GM10248 (cell line): ENCODE results near the gene SEMA3F.
A peak's percentile ranks its signal among the peaks of the same experiment; 100 is the strongest.

ENCODE experiments used
- CTCF ChIA-PET: fragments of 300-600 bp; sonication (Branson Sonifier 250); formaldehyde crosslinking; extraction: SDS; loops from one replicate; lab custom pipeline; 2021; ENCODE audit warnings: antibody characterized with exemption; lab: Yijun Ruan, JAX
- POLR2A ChIA-PET: fragments of 350-650 bp; sonication (Branson Sonifier 250); formaldehyde crosslinking; extraction: SDS; loops from one replicate; lab custom pipeline; 2020; ENCODE audit warnings: antibody characterized with exemption; lab: Yijun Ruan, JAX
- DNase-seq: peaks from one replicate; pipeline ENCODE4 v3.0.0; 2012; ENCODE audit errors: extremely low spot score
- CTCF ChIP-seq: IDR thresholded peaks from 2 replicates; pipeline ENCODE4 v1.5.1; 2012; ENCODE audit warnings: mild to moderate bottlenecking, low read depth; ENCODE audit errors: extremely low read depth, missing control alignments, control extremely low read depth

Gene SEMA3F

GRCh38 chr3:50231581-50231980 is 76.5 kb downstream of the SEMA3F start:
- TF ChIP-seq CTCF, result no peak
- no peak for DNase-seq
- ChIA-PET POLR2A (no interaction called here), CTCF (interaction anchor here (1.4 to 26.7 kb wide), 4 partner anchors 14 to 43 kb away, joined by 3 to 393 read pairs (median 182); partner anchors contain the start of gene GNAT1)

GRCh38 chr3:50232303-50232702 is 77.2 kb downstream of the SEMA3F start:
- no peak for TF ChIP-seq CTCF
- ChIA-PET POLR2A (no interaction called here), CTCF (interaction anchor here (2.5 to 26.7 kb wide), 3 partner anchors 13 to 43 kb away, joined by 11 to 393 read pairs (median 276); partner anchors contain the start of gene GNAT1)
- DNase-seq, result no peak

GRCh38 chr3:50233176-50233575 is 78.1 kb downstream of the SEMA3F start:
- CTCF ChIA-PET, result interaction anchor here (1.0 to 26.7 kb wide), 4 partner anchors 13 to 66 kb away, joined by 3 to 393 read pairs (median 144); partner anchors contain the start of genes GNAT1, HYAL3 and NAA80
- no peak for DNase-seq
- no peak for TF ChIP-seq CTCF
- POLR2A ChIA-PET, result interaction anchor here (0.6 kb wide), 1 partner anchor 293 kb away, joined by 4 read pairs; the partner anchor contains the start of gene RBM6

GRCh38 chr3:50235716-50236483 is 80.8 kb downstream of the SEMA3F start, which contains the start of gene GNAI2:
GNAI2 (plus strand) TSS chr3:50236204; CDS start chr3:50236336, 132 bp downstream.
- POLR2A ChIA-PET, result interaction anchor here (0.6 to 1.5 kb wide), 11 partner anchors 8 to 456 kb away, joined by 3 to 5 read pairs (median 4); partner anchors contain the start of genes HYAL3, NAA80 and TUSC2
- peak; percentile 99 for DNase-seq
- TF ChIP-seq CTCF, result no peak
- CTCF ChIA-PET, result interaction anchor here (0.7 to 15.1 kb wide), 12 partner anchors 10 to 380 kb away, joined by 3 to 276 read pairs (median 3); no protein-coding TSS in a partner anchor

- ChIA-PET CTCF (interaction anchor here (1.1 to 15.1 kb wide), 7 partner anchors 9 to 88 kb away, joined by 3 to 276 read pairs (median 3); no protein-coding TSS in a partner anchor), POLR2A (interaction anchor here (1.1 to 1.5 kb wide), 2 partner anchors 10 to 63 kb away, joined by 4 to 5 read pairs; partner anchors contain the start of genes HYAL3 and NAA80)
- DNase-seq, result no peak
- no peak for TF ChIP-seq CTCF
Measured at GRCh38 chr3:50236484-50237132, 81.5 kb downstream of the SEMA3F start.
